GM18870 (cell line): ENCODE measurements around the gene NHLH1.
A peak's percentile ranks its signal among the peaks of the same experiment; 100 is the strongest.

Experiments
- ATAC-seq: cut with Tn5 transposase; IDR thresholded peaks from one replicate; pipeline ENCODE4 v1.9.1; 2021; ENCODE audit warnings: moderate library complexity; ENCODE audit not compliant: unreplicated experiment

The NHLH1 gene

GRCh38 chr1:160366731-160367515 is at the start of gene NHLH1:
Gene NHLH1, plus strand, starts transcription at chr1:160367071. Its CDS starts 3,661 bp downstream, at chr1:160370732.
- no peak for ATAC-seq

- no peak for ATAC-seq
Measured at GRCh38 chr1:160322831-160323230, 44.0 kb upstream of the NHLH1 start.

GRCh38 chr1:160325252-160325651 is 41.6 kb upstream of the NHLH1 start:
- no peak for ATAC-seq

GRCh38 chr1:160326418-160326817 is 40.5 kb upstream of the NHLH1 start:
- no peak for ATAC-seq

GRCh38 chr1:160328184-160328583 is 38.7 kb upstream of the NHLH1 start:
- no peak for ATAC-seq

GRCh38 chr1:160330119-160330518 is 36.8 kb upstream of the NHLH1 start:
- no peak for ATAC-seq

- no peak for ATAC-seq
Measured at GRCh38 chr1:160332516-160332915, 34.4 kb upstream of the NHLH1 start.

GRCh38 chr1:160338580-160338979 is 28.3 kb upstream of the NHLH1 start:
- ATAC-seq, result no peak

- ATAC-seq, result no peak
Measured at GRCh38 chr1:160340146-160340545, 26.7 kb upstream of the NHLH1 start.

- no peak for ATAC-seq
Measured at GRCh38 chr1:160340866-160341265, 26.0 kb upstream of the NHLH1 start.

- no peak for ATAC-seq
Measured at GRCh38 chr1:160342526-160342925, 24.3 kb upstream of the NHLH1 start.

- peak; percentile 90 for ATAC-seq
Measured at GRCh38 chr1:160342953-160343869, 23.7 kb upstream of the NHLH1 start, which contains the start of the genes COPA and NCSTN. Gene COPA, minus strand, starts transcription at chr1:160343250. Its CDS starts 80 bp downstream, at chr1:160343170. Gene NCSTN, plus strand, starts transcription at chr1:160343383. Its CDS starts 14 bp downstream, at chr1:160343397.

- no peak for ATAC-seq
Measured at GRCh38 chr1:160344241-160344640, 22.6 kb upstream of the NHLH1 start.

GRCh38 chr1:160344936-160345335 is 21.9 kb upstream of the NHLH1 start:
- ATAC-seq, result no peak

GRCh38 chr1:160346463-160346862 is 20.4 kb upstream of the NHLH1 start:
- ATAC-seq, result no peak

- no peak for ATAC-seq
Measured at GRCh38 chr1:160346958-160347357, 19.9 kb upstream of the NHLH1 start.

GRCh38 chr1:160351629-160352028 is 15.2 kb upstream of the NHLH1 start:
- no peak for ATAC-seq

- ATAC-seq, result no peak
Measured at GRCh38 chr1:160352555-160352954, 14.3 kb upstream of the NHLH1 start.

GRCh38 chr1:160353223-160353622 is 13.6 kb upstream of the NHLH1 start:
- ATAC-seq, result no peak

- no peak for ATAC-seq
Measured at GRCh38 chr1:160354388-160354985, 12.4 kb upstream of the NHLH1 start.

- no peak for ATAC-seq
Measured at GRCh38 chr1:160357286-160358002, 9.4 kb upstream of the NHLH1 start.
